HEK293 (cell line): ENCODE results near the gene GPR107.

Experiments
- ATF2 ChIP-seq: fragments of 450-650 bp; formaldehyde crosslinking; IDR thresholded peaks from 2 replicates; pipeline ENCODE4 v1.5.1; 2016; ENCODE audit warnings: missing biosample characterization, missing genetic modification characterization, low read depth
- CTCF ChIP-seq: fragments of 450-650 bp; formaldehyde crosslinking; IDR thresholded peaks from 2 replicates; pipeline ENCODE4 v1.5.1; 2016; ENCODE audit warnings: missing biosample characterization, missing genetic modification characterization
- SCRT1 ChIP-seq: fragments of 450-650 bp; formaldehyde crosslinking; IDR thresholded peaks from 2 replicates; pipeline ENCODE4 v1.5.1; 2016; ENCODE audit warnings: missing biosample characterization, missing genetic modification characterization, borderline replicate concordance
- ZBTB49 ChIP-seq: fragments of 450-650 bp; formaldehyde crosslinking; IDR thresholded peaks from 2 replicates; pipeline ENCODE4 v1.5.1; 2016; ENCODE audit warnings: missing biosample characterization, missing genetic modification characterization, low read depth
- ZNF146 ChIP-seq: fragments of 450-650 bp; formaldehyde crosslinking; IDR thresholded peaks from 2 replicates; pipeline ENCODE4 v1.5.1; 2016; ENCODE audit warnings: missing biosample characterization, missing genetic modification characterization
- ZNF239 ChIP-seq: fragments of 450-650 bp; formaldehyde crosslinking; IDR thresholded peaks from 2 replicates; pipeline ENCODE4 v1.5.1; 2016; ENCODE audit warnings: missing biosample characterization, missing genetic modification characterization
- ZNF274 ChIP-seq, 2 experiments: fragments of 200-500 bp in 1 of 2; fragments of 450-650 bp in 1 of 2; sonication (Bioruptor generic) in 1 of 2; formaldehyde crosslinking in 1 of 2; IDR thresholded peaks; 2 replicates each; pipeline versions ENCODE4 v1.5.1 to v1.6.1; 2014 to 2016; ENCODE audit warnings: borderline replicate concordance in 1 of 2, inconsistent platforms in 1 of 2, low read length in 1 of 2, missing biosample characterization in 1 of 2, missing genetic modification characterization in 1 of 2
- ZNF560 ChIP-seq: fragments of 450-650 bp; formaldehyde crosslinking; IDR thresholded peaks from 2 replicates; pipeline ENCODE4 v1.5.1; 2017; ENCODE audit warnings: missing biosample characterization, missing genetic modification characterization, borderline replicate concordance
- ZNF639 ChIP-seq: fragments of 450-650 bp; formaldehyde crosslinking; IDR thresholded peaks from 2 replicates; pipeline ENCODE4 v1.5.1; 2016; ENCODE audit warnings: missing biosample characterization, missing genetic modification characterization
- ZNF837 ChIP-seq: fragments of 450-650 bp; formaldehyde crosslinking; IDR thresholded peaks from 2 replicates; pipeline ENCODE4 v1.5.1; 2016; ENCODE audit warnings: missing biosample characterization, missing genetic modification characterization

GRCh38 chr9:130030651-130031127 lies 23.0 kb upstream of the GPR107 start:
- no peak for TF ChIP-seq CTCF (tag by site-specific recombination)
- no peak for TF ChIP-seq ZNF239 (tag by site-specific recombination)
- TF ChIP-seq ZNF274 (IDR thresholded peaks at IDR 0.05; ENCODE audit: low read length): no peak
- TF ChIP-seq ZNF274 (tag by site-specific recombination; IDR thresholded peaks at IDR 0.05; ENCODE audit: borderline replicate concordance): no peak
- no peak for TF ChIP-seq SCRT1 (tag by site-specific recombination)
- TF ChIP-seq ZNF639 (tag by site-specific recombination): no peak
- no peak for TF ChIP-seq ZNF837
- TF ChIP-seq ATF2: no peak
- no peak for TF ChIP-seq ZNF146
- TF ChIP-seq ZNF560: no peak
- no peak for TF ChIP-seq ZBTB49 (tag by site-specific recombination)
